NCI-H1048 (cell line): ENCODE measurements around the gene KIF21B.
"Not testable (repeated sequence)": the region's sequence is repeated elsewhere in the genome, so short reads cannot be mapped to it uniquely, and the experiment has no call there.

ENCODE experiments used
- DNase-seq: peaks from one replicate; lab custom pipeline; 2025; lab: John Stamatoyannopoulos, UW

KIF21B gene

GRCh38 chr1:200938955-200939354, 84.6 kb downstream of the KIF21B start:
- no peak for DNase-seq

GRCh38 chr1:200935286-200935962, 88.1 kb downstream of the KIF21B start:
- DNase-seq = not testable (repeated sequence)

- no peak for DNase-seq
Measured at GRCh38 chr1:200934676-200935245, 88.8 kb downstream of the KIF21B start.

- no peak for DNase-seq
Measured at GRCh38 chr1:200931776-200932175, 91.7 kb downstream of the KIF21B start.

- not testable (repeated sequence) for DNase-seq
Measured at GRCh38 chr1:200930285-200930684, 93.2 kb downstream of the KIF21B start.

DNA sequence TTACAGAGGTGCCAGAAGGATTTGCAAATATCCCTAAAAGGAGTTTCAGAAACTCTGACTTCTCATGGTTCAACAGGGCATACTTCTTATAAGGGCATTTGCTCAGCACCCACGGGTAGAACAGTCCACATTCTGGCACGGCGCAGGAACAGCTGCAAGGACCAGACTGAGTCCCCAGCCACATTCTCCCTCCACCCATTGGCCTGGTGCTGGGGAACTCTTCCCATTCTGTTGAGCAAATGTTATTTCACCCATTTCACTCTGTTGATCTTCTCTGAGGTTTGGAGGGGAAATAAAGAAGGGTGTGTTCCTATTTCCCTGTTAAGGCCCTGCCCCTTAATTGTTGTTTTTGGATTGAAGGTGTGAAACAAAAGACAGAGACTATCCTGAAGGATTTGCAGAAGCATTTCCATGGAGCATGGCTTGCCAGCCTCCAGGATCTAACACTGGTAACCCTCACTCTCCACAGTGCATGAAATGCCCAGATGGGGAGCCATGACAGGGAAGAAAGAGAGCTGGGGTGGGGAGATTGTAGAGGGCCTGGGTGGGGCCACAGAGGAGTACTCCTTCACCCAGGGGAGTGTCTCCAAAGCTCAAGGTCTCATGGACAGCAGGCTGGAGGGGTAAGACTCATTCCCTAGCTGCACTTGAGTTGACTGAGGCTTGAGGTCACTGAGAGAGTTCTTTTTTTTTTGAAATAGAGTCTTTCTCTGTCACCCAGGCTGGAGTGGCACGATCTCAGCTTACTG, 93.8 kb downstream of the KIF21B start:
- DNase-seq = no peak

- no peak for DNase-seq
Measured at GRCh38 chr1:200925831-200926230, 97.7 kb downstream of the KIF21B start.

DNA sequence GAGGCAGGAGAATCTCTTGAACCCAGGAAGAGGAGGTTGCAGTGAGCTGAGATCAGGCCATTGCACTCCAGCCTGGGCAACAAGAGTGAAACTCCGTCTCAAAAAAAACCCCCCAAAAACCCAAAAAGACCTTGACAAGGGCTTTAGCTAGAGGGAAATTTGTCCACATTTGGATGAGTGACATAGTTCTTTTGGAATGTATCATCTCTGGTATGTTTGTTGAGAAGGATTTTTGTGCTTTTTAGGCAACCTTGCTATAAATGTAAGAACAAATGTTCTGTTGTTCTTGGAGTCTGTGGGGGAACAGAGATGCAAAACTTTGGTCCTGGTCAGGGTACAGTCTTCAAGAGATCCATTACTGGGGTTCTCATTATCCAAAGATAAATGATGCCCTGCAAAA, 99.9 kb downstream of the KIF21B start:
- DNase-seq = no peak

DNA sequence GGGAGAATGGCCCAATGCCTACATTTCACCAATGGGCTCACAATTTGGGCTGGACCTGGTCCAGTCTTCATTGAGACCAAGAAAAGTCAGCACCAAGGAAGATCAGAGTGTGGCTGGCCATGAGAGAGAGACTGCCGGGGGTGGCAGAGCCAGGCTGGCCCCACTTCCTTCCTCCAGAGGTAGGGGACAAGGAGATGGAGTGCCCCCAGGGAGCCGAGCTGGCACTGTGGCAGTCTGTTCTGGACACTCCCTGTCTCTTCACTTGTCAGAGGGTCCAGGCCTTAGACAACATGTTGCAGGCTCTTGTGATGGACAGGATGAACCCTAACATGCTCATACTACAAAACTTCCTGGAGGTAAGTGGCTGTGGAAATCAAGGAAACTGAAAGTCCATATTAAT, 101.1 kb downstream of the KIF21B start:
- DNase-seq = no peak

- DNase-seq = no peak
Measured at GRCh38 chr1:200921571-200922110, 101.9 kb downstream of the KIF21B start.
